ENCODE data around the gene GPR3.
"Not testable (repeated sequence)": the region's sequence is repeated elsewhere in the genome, so short reads cannot be mapped to it uniquely, and the experiment has no call there.

GPR3 gene

DNA sequence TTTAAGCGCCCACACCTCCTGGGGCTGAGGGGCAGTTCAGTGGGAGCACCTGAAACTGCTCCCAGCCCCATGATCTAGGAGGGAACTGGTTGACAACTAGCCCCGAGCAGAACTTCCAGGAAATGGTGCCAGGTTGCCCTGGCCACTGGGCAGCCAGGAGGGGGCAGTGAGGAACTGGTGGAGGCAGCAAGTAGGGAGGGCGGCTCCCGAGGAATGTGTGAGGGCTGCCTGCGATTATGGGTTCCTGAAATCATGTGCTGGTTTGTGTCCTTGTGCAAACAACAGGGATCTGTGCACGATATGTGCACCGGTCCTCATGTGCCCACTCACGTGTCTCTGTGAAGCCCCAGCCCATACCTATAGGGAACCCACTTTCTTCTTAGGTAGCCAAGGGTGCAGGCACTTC is 9.9 kb downstream of the GPR3 start:
- DNase-seq: no peak

DNA sequence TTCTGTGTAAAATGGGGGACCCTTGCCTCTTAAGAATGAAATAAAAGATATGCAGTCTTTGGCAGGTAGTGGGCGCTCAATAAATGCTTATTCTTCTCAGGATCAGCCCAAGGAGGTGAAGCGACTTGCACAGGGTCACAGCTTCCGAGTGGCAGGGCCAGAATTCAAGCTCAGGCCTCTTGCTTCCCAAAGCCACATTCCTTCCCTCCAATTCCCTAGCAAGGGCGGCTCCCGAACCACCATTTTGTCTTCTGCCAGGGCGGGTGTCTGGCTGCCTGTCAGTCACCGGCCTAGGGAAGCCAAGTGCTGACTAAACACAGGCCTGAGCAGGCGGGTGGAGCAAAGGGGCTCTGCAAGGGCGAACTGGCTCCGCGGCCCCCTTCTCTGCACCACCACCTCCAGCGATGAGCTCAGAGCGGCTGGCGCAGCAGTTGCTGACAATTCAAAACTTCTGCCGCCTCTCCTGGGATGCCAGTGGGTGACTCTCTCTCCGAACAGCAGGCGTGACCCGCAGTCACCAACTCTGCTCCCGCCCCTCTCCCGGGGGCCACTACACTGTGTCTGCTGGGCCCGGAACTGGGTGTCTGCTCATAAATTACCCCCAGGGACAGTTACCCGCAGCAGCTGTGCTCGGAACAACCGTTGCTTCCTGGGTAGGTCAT is 10.8 kb downstream of the GPR3 start:
- DNase-seq: no peak

DNA sequence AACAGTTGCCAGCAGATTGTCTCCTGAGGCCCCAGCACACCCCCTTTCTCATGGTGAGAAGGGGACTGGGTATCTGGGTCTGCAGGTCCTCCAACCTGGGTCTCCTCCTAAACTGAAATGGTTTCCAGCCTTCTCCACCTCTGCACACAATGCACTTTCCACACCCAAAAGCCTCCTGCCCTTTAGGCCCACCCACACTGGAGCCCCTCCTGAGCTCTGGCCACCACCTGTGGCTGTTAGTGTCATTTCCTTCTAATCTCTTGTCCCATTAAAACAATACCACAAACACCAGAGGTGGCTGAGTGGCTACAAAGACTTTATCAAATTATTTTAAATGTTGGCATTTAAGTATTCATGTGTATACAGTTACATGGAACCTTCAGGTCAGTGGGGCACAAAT is 11.5 kb downstream of the GPR3 start:
- DNase-seq: no peak

DNA sequence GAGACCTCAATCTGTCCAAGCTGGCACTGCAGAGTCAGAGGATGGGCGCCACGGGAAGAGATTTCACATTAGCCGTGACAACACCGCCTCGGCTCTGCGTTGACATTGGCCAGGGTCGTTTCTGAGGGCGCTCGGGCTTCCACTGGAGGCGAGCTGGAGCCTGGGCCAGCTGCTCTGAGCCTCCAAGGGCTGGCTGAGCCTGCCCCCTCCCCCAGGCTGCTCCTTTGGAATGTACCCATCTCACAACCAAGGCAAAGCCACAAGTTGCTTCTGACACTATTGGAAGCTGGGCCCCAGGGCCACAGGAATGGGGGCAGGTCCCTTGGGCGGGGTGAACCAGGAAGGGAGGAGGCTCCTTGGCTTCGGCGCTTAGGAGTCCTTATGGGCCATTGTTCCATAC is 12.7 kb downstream of the GPR3 start:
- no peak for DNase-seq

DNA sequence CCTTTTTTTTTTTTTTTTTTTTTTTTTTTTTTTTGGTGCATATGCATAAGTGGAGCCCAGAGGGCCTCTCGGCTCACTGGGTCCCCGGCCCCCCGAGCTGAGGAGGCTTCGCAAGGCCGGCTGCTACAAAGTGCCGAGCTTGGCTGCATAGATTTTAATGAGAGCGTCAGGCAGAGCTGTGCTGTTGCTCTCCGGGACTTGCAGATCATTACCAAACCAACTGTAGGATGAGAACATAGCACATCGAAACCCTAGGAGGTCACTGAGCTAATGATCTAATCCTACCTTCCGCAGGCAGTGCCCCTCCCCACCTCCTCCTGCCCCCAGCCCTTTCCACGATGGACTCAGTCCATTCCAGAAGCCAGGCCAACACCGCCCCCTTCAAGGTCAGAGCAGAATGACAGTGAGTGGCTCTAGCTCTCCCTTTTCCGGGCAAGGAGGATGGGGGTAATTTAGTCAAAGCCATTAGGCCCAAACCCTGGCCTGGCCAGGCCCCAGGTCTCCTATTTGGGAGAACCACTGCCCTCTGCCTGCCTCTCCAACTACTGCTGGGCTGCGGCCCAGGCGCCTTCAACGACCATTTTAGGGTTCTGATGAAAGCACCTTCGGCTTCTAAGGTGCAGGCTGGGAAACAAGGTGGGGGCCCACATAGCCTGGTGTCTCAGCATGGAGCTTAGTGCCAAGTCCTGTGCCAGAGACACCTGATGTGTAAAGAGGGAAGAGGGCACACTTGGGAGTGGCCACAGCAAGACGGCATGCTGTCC is 13.4 kb downstream of the GPR3 start:
- not testable (repeated sequence) for DNase-seq

DNA sequence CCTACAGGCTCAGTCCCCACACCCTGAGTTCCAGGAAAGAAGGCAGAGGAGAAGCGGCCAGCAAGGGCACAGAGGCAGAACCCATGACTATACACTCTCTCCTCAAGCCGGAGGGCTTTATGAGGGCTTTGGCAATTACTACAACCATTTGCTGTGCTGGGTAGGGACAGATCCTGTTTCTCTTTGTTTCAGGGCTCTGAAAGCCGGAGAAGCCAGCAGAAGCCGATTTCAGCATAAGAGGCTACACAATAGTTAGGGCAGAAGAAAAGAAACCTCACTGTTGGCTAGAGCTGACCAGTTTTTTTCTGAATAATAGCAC is 13.9 kb downstream of the GPR3 start:
- no peak for DNase-seq

DNA sequence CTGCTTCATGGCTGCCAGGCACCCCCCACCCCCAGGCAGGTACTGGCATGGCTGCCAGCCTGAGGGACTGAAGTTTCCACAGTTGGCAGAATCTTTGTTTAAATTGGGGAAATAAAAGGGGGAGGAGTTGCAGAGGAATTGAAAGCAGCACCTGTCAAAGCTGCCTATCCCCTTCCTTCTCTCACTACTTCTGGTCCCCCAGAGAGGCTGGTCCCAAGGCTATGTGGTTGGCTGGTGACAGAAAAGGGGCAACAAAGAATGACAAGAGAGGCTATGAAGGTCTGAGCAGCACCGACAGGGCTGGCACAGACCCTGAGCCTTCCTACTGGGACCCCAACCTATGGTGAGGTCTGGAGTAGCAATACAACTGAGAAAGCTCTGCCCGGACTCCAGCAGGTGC is 14.4 kb downstream of the GPR3 start:
- DNase-seq: not testable (repeated sequence)

DNA sequence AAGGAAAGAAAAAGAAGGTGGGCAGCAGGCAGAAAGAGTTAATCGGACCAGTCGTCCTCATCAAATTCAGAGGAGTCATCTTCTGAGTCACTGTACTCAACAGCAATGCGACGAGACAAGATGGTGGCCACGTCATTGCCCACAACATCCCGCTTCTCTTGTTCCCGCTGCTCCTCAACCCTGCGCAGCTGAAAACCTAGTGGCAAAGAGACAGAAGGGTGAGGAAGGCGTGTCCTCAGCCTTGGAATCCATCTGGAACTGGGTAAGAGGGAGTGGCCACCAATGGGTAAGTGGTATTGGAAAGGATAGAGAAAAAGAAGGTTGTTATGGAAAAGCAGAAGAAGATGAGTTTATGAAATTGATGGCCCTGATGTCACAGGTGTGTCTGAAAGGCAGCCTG is 15.7 kb downstream of the GPR3 start:
- DNase-seq: no peak

DNA sequence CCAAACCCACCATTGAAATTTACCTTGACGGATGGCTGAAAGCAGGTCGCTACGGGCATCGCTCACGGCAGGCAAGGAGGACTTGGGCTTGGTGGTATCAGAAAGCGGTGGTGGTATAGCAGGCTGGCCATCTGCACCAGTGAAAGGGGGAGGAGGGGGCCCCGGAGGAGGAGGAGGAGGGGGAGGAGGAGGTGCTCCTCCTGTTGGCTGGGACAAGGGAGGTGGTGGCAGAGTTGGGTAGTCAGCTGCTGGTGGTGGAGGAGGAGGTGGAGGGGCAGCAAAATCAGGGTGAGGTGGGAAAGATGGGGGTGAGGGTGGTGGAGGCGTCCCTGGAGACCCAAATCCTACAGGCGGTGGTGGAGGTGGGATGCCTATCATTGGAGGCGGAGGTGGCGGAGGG is 17.2 kb downstream of the GPR3 start:
- DNase-seq: no peak

DNA sequence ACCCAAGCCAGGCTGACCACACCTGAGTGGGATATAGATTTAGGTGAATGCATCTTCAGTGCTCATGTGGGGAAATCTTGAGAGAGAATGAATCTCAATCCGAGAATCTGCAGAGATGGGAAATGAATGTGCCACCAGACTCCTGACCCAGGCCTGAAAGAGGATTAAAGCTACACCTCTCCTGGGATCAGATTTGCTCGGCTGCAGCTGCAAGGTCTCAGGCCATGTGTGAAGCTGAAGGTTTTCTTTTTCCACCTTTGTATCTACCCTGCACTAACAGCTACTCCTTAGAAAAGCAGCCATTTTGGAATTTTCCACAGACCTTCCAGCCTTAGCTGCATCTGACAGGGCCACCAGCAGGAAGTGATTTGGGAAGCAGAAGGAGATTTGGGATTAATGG is 18.3 kb downstream of the GPR3 start:
- DNase-seq: no peak

DNA sequence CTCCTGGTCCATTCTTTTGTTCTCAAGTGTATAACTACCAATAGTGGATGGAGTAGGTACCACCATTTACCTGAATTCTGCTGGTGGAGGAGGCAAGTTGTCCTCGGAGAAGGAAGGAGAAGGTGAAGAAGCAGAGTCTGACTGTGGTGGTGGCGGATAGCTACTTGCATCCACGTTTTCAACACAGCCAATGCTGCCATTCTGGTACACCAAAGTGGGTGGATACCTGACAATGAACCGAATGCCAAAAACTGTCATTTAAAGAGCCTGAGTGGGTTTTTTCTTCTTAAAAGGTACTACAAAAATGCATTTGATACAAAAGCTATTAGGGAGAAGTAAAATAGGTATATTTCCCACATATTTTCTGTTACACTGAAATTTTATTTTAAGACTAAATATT is 20.1 kb downstream of the GPR3 start:
- no peak for DNase-seq

DNA sequence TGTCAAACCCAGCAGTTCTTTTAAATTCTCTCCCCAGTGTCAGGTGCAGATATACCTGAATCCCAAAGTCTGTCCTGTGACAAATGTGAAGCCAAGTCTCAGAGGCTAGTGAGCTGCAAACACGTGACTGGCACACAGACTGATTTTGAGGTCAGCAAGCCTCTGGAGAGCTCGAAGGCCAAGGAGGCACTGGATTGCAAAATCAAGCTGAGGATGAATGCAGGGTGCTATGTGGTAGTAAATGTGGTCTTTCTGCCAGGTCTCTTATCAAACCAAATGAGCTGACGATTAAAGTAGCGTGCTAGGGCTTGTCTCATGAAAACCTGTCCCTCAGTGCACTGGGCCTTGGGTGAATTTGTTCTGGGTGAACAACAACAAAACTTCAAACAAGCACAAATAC is 20.6 kb downstream of the GPR3 start:
- no peak for DNase-seq

DNA sequence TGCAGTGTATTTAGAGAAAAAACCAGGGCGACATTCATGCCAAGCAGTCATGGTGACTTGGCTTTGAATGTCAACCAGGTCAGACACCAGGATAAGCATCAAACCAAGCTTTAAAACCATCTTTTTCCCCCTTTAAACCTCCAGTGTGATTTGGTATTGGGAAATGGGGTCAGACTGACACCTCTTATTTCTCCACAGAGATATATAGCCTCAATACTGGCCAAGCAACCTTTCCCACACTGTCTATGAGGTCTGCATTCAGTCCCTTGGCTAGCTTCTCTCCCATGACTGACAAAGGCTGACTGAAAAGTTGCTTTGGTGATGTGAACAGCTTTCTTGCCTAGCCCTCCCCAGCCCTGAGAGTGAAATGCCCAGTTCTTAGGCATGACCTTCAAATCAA is 21.7 kb downstream of the GPR3 start:
- DNase-seq: no peak

DNA sequence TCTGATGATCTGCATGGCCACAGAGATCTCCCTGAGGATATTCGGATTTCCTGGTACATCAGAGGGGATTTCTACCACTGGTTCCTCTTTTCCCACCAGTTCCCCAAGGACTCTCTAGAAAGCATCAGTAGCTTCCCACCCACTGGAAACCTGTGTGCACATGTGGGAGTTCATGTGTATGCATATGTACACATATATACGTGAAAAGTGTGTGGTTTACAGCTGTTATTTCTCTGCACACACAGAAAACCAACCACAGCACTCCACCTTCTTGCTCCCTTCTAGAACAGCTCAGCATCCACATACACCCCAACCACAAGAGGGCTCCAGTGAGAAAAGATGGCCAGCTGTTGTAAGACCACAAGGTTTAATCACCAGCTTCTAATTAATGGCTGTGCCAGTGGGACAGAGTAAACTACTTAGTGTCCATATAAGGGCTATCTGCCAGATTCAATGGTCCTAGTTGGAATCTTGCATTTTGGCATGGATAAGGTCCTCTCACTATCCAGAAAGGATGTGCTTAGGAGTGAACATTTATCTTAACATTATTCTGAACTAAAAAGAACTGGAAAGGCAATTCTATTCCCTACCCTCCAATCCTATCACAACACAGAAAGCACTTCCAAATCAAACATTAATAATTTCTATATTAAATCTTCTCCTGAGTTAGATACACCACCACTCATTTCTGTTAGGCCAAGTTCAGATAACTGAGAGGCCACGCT is 24.1 kb downstream of the GPR3 start:
- DNase-seq: no peak

DNA sequence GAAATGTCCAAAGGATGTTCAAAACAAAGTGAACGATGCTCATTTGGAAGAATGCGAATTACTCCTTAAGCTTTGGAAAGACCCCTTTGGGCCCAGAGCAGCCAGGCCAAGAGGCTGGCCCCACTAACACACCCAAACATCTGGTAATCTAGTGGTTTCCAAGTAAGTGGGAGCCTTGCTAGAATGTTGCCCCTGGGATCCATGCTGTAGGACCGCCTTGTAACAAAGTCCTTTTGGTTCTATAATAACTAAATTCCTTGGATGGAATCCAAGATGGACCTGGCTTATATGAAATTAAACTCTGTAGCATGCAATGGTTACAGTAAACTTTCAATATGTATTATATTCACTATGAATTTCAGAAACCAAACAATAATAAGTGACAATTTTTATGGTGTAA is 25.3 kb downstream of the GPR3 start:
- DNase-seq: no peak

DNA sequence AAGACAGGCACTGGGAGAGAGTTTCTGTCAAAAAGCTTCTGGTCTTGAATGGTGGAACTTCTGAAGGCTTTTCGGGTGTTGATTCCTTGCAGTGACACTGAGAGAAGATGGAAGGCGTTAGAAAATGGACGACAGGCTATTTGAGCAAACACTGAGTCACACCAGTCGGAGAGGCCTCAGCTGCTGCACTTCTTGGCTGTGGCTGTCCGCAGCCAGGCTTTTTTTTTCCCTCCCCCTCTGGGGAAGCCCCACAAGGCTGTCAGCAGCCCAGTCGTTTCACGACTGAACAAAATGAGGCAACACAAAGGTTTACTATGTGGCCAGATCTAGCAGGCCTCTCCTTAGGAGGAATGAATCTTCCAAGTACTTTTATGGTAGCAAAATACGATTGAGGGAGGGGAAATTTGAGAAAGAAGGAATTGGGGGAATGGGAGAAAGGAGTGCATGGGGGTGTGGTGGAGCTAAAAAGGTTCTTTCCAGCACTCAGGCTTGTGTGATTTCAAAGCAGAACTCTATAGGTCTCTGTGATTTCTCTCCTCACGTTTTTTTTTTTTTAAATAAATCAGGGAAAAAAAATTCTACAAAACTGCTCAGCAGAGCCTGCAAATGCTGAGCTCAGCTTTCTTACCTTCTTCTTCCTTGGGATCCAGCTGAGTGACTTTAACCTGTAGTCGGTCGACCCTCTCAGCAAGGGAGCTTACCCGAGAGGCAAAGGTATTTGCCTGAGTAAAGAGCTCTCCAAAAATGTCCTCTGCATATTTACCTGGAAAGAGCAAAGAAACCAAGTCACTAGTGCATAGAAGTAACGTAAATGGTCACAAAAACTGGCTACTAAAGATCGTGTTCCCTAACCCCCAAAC is 26.1 kb downstream of the GPR3 start:
- DNase-seq: peak; percentile 67

DNA sequence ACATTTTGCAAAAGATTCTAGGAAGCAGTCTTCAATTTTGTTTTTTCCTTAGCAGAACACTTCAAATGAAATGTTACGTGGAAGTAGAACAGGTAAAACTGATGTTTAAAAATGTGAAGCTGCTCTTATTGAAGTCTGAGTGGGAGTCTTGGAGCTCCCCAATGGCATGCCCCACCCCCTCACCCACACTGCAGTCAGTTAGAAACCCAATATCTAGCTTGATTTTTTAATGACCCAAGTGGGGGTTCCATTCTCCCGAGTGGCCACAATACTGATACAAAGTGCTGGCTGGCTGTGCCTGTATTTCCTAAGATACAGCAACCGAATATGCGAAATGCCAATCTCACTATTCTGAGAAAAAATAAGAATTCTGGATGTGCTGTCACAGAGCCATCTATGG is 31.3 kb downstream of the GPR3 start:
- DNase-seq: no peak

DNA sequence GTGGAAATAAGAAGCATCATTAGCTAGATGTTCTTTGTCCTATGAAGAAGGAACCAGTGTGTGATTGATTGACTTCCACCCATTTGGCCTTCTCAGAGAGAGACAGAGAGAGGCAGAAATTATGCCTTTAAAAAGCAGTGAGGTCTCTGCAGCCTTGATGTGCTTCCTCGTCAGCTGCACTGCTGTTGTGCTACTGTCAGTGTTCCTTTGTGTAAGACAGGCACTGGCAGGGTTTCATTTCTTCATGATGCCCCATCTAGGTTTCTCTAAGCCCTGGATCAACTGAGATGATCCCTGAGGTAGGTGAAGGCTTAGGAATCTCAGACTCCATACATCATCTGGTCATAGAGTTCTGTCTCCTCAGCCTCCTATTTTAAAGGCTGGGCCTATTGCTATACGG is 34.9 kb downstream of the GPR3 start:
- no peak for DNase-seq

DNA sequence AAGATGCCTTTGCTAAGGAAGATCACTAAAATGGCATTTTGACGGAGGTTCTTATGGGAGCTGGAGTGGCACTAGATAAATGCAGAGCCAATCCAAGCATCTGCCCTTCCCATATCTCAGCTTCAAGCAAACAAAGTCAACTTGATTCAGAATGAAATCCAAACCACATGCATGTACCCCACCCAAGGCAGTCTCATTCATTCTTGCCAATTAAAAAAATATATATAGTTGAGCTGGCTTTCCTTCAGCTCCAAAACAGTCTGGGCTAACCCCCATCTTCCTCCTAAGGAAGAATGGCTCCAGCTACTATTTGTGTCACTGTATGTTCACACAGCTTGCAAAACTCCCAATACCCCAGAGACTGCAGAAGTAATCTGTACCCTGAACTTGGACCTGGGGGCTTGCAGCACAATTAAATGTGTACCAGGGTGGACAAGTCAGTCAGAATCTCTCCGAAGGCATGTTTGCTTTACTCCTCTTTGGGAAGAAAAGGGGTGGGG is 35.4 kb downstream of the GPR3 start:
- no peak for DNase-seq

DNA sequence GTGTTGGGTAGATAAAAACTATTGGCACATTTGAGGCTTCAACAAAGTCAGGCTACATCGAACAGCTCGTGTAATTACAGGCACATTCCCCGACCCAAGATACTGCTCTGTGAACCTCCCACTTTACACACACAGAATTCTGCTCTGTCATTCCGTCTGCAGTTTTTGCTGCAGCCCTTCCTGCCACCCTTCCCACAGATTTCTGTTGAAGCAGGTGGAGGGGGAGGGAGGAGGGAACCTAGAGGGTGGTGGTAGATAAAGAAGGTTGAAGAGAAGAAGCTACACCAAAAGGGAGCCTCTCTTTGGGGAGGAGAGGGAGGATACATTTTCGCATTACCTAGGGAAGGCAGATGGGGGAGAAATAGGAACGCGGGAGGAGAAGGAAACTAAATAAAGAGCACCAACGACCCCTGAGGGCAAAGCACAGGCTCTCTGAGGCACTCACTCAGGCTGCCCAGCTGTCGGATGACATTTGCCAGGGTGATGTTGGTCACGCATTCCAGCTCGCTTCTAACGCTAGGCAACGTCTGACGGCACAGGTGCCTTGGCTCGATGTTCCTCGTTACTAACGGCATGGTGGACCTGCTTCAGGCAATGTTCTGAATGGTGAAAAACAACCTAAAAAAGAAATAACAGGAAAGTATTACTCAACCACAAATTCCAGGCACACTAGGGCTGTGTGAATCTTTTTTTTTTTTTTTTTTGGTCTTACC is 36.0 kb downstream of the GPR3 start:
- no peak for DNase-seq

DNA sequence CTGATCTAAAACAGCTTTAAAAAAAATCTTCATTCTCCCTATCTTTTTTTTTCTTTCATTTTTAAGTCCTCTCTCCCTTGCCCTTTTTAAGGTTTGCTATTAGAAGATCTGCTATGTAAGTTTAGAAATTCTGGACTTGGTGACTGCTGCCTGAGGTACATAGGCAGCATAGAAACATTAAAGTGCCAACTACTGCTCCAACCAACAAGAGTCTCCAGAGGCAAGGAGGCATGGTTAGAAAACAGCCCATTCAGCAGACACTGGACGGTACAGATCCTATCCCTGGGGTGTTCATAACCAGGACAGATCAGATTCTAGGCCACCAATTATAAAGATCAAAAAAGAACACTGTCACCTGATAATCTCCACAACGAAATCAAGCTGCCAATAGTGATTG is 36.6 kb downstream of the GPR3 start:
- no peak for DNase-seq

DNA sequence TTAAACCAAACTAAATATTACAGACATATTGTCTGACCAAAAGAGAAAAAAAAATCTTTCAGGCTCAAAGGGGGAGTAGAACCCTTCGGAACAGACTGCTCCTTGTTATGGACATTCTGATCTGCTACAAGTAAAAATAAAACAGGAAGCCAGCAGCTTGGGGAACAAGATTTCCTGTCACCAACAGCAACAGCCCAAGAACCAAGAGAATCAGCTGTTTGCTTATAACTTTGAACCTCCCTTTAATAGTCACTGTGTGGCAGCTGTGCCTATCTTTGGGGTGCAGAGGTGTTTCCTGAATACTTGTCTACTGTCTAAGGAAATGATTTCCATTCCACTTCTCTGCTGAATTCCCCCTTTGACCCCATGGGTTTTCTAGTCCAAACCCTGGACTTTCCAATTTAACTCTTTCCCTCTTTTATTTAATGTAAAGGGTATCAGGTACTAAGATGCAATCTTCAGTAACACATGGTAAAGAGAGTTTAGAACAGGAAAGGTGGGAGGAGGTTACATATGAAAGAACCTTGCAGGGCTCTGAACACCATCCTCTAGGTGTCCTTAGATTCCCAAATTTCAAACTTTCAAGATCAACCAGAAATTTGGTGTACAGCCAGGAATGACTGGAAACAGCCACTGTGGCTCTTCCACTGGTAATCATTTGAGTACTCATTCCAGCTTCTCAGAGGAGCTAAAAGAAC is 38.6 kb downstream of the GPR3 start:
- no peak for DNase-seq
